GM06990 (cell line): ENCODE data around the gene NCOA1.
"Not testable (repeated sequence)": the region's sequence is repeated elsewhere in the genome, so short reads cannot be mapped to it uniquely, and the experiment has no call there.

ENCODE experiments used
- DNase-seq: peaks from one replicate; pipeline ENCODE4 v3.0.0-alpha.2; 2011; ENCODE audit not compliant: insufficient read length; ENCODE audit errors: extremely low read depth
- H3K27me3 ChIP-seq: replicated peaks from 2 replicates; pipeline ENCODE4 v1.6.0; 2011; ENCODE audit warnings: low read length; ENCODE audit not compliant: control insufficient read depth, insufficient read depth
- H3K36me3 ChIP-seq: 2 replicates; pipeline ENCODE4 v1.5.1; 2011; ENCODE audit warnings: low read length; ENCODE audit not compliant: control insufficient read depth, insufficient read depth
- H3K4me3 ChIP-seq: replicated peaks from 2 replicates; pipeline ENCODE4 v1.5.1; 2011; ENCODE audit warnings: low read depth, mild to moderate bottlenecking, control low read depth, low read length
- CTCF ChIP-seq: IDR thresholded peaks from 2 replicates; pipeline ENCODE4 v1.5.1; 2011; ENCODE audit warnings: low read length, control low read depth, mild to moderate bottlenecking, inconsistent platforms; ENCODE audit not compliant: insufficient read depth, poor library complexity, severe bottlenecking

Gene NCOA1

GRCh38 chr2:24559473-24560113 is 68.5 kb downstream of the NCOA1 start:
- no peak for TF ChIP-seq CTCF

DNA sequence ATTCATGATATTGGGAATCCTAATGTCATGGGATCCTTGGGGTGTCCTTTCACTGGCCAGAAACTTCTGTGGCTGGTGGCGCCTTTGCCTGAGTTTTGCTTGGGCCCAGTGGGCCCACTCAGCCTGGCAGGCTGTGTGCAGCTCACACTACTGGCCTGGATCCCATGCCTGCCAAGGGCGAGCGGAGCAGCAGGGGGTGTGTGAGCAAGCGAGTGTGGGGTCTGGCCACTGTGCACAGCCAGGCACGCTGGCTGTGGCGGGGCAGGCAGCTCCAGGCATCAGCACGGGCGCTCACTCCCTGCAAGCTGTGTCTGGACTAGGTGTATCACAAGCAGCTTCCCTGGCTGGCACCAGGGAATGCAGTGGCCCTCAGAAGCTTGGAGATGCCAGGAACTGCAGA is 74.5 kb downstream of the NCOA1 start:
- peaks cover 5% of the 10 kb centered on the region for H3K36me3 ChIP-seq
- no peaks in the 10 kb centered on the region for H3K27me3 ChIP-seq
- H3K4me3 ChIP-seq = no peak overlapping the region
- no peak for TF ChIP-seq CTCF
- DNase-seq = no peak

More at GRCh38 chr2:24559473-24560113, 68.5 kb downstream of the NCOA1 start:
- Histone ChIP-seq H3K4me3 (no peak overlapping the region), H3K27me3 (no peaks in the 10 kb centered on the region), H3K36me3 (no peaks in the 10 kb centered on the region; the same call in none of the 2 replicates)
- no peak for DNase-seq

DNA sequence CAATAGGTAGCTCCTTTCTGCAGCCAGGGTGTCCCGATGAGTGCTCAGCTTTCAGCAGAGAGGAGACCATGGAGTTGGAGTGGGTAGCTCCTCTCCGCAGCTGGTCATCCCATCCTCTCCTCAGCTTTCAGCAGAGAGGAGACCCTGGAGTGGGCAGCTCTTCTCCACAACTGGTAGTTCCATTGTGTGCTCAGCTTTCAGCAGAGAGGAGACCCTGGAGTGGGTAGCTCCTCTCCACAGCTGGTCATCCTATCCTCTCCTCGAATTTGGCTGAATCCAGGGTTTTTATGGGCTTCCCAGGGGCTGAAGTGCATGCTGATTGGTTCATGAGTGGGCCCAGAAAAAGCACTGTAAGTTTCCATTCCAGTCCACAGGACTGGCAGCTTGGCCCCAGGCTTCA is 75.2 kb downstream of the NCOA1 start:
- no peak for DNase-seq
- peaks cover 5% of the 10 kb centered on the region for H3K36me3 ChIP-seq
- no peak for TF ChIP-seq CTCF
- H3K27me3 ChIP-seq = no peaks in the 10 kb centered on the region
- no peak overlapping the region for H3K4me3 ChIP-seq

DNA sequence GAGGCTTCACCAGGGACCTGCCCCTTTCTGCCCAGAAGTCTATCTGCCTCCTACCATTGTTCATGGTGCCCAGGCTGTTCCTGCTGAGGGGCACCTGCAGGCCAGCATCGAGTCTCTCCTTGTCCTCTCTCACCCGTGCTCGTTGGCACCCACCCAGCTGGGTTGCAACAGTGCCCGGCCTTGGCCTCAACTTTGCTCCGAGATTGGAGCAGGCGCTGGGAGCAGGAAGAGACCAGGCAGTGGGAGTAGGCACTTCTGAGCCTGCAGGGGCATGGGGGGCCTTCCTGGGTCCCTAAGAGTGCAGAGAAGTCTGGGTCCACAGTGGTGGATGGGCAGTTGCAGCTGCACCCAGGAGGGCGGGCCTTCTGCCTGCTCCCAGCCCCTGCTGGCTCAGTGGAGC is 75.6 kb downstream of the NCOA1 start:
- Histone ChIP-seq H3K4me3 (no peak overlapping the region), H3K27me3 (no peaks in the 10 kb centered on the region), H3K36me3 (peaks cover 5% of the 10 kb centered on the region)
- TF ChIP-seq CTCF = no peak
- no peak for DNase-seq

DNA sequence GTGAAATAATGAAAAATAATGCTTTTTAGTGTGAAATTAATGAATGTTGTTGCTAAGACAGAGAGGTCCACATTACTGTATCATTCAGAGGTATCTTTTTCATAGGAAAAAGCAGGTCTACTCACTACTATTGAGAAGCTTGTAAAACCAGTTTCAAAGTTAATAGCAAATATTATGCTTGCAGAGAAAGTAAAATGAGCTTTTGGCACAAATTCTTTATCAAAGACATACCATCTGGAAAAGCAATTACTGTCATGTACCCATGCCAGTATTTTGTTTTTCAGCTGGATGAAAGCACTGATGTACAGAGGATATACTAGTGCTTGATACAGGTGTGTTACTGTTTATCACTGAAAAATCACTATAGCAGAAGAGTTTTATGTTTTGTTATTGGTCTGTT is 77.5 kb downstream of the NCOA1 start:
- Histone ChIP-seq H3K27me3 (no peaks in the 10 kb centered on the region), H3K36me3 (peaks cover 5% of the 10 kb centered on the region), H3K4me3 (no peak overlapping the region)
- DNase-seq = no peak
- TF ChIP-seq CTCF = no peak

- DNase-seq, H3K27me3 ChIP-seq, H3K36me3 ChIP-seq, H3K4me3 ChIP-seq: not testable (repeated sequence)
Observed at GRCh38 chr2:24569565-24569964, 78.5 kb downstream of the NCOA1 start.
